Ovary (tissue), 9 donors: ENCODE data around the gene LIMA1. TPM values are rescaled to one million over a fixed set of nuclear protein-coding genes. Genes with fewer than 3 reads are reported as not detected.

ENCODE experiments used
- DNase-seq, 5 donors: peaks; one replicate each; pipeline ENCODE4 v3.0.0-alpha.2; 2019 to 2020
- H3K27ac ChIP-seq, 2 donors: fragments of 200-600 bp; one replicate each; pipeline versions ENCODE4 v1.5.1 to v1.8.0; 2019 to 2022
- H3K27me3 ChIP-seq: fragments of 200-600 bp; one replicate; pipeline ENCODE4 v1.8.0; 2022
- H3K36me3 ChIP-seq: fragments of 200-600 bp; sonication (generic); one replicate; pipeline ENCODE4 v1.5.1; 2019
- H3K4me1 ChIP-seq: one replicate; pipeline ENCODE4 v1.8.1; 2013; ENCODE audit warnings: mild to moderate bottlenecking, moderate library complexity; ENCODE audit not compliant: insufficient read depth
- H3K4me3 ChIP-seq: fragments of 200-600 bp; sonication (generic); one replicate; pipeline ENCODE4 v1.5.1; 2017
- H3K9me3 ChIP-seq, 2 donors: fragments of 200-600 bp in 1 of 2; sonication (generic) in 1 of 2; one replicate each; pipeline versions ENCODE4 v1.5.1 to v1.8.1; 2013 to 2019; ENCODE audit warnings: mild to moderate bottlenecking in 1 of 2, moderate library complexity in 1 of 2
- EP300 ChIP-seq: sonication (generic); formaldehyde crosslinking; IDR thresholded peaks from one replicate; pipeline ENCODE4 v1.6.1; 2017; ENCODE audit warnings: antibody characterized with exemption
- POLR2A ChIP-seq: fragments of 450-650 bp; IDR thresholded peaks from one replicate; pipeline ENCODE4 v1.6.1; 2017; ENCODE audit warnings: antibody characterized with exemption, mild to moderate bottlenecking, moderate library complexity
- WGBS, 3 donors: extraction: QIAGEN DNeasy Blood & Tissue Kit in 1 of 3; methylation state at CpG; one replicate each; pipeline versions ENCODE4 v1.1.5 to v1.1.7; 2013 to 2017; 5-methylcytosine and 5-hydroxymethylcytosine counted together
- intact Hi-C, 4 donors: fragments of 100-400 bp; cut with DNase I; formaldehyde crosslinking; loops; one replicate each; pipeline versions ENCODE4 v1.11.0 to v1.15.1; 2022 to 2023
- polyA plus RNA-seq, 2 donors: library from polyadenylated mRNA; stranded (reverse); fragments of 200-250 nt in 1 of 2; fragments of 350-450 nt in 1 of 2; fragmentation: Illumina TruSeq in 1 of 2; extraction: RNeasy Lipid Tissue Mini Kit (QIAGEN cat#74804) in 1 of 2; gene quantifications; one replicate each; pipeline ENCODE4 v1.2.3, GENCODE V29; 2013 to 2014
- total RNA-seq, 7 donors: library from RNA; depleted of rRNA in 2 of 7; stranded (reverse); fragments of >200 nt in 2 of 7; fragmentation: NEBNext Ultra II Directional in 3 of 7; extraction: Animal tissue kit (Norgen Biotek cat#: 25700) in 3 of 7; gene quantifications; one replicate each; pipeline versions ENCODE4 v1.1.0 to v1.2.4, GENCODE V29; 2016 to 2023
- TF ChIP-seq, protein P1 (sequence below), 3 donors: fragments of 450-650 bp in 2 of 3; fragments of 200-600 bp in 1 of 3; IDR thresholded peaks; one replicate each; pipeline versions ENCODE4 v1.5.1 to v1.8.0; 2016 to 2022; ENCODE audit warnings: antibody characterized with exemption in 3 of 3, mild to moderate bottlenecking in 1 of 3
- donor health status: DM: no; HTN: no; CAD: no; lungs with moderate emphysema.
- donor health status: DM: no; HTN: no; CAD: no.
- donor health status: Bipolar disorder and iron deficiency.
- donor health status: DM: yes; HTN: yes; CAD: no.
- donor health status: DM: no; HTN: no; CAD: no.
- donor health status: DM: yes; HTN: yes; CAD: no.

The LIMA1 gene
- total and polyA plus RNA-seq, 9 donors = 28.0 to 80.0 (median 45.2) TPM

DNA sequence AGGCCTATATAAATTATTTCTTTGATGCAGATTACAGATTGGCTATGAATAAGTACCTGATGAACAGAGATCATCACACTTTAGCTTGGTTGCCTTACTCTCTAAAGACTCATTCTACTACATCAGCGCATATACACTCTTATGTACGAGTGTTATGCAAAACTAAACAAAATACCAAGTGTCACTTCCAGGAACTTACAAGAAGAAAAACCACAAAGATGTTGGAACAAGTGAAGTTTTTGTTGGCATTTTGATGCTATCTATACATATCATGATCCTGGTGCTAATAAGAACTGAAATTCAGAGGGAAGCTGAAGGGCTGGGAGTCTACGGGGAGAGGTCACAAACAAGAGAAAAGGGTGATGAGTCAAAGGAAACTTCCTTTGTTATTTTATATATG, 68.3 kb downstream of the LIMA1 start:
- H3K9me3 ChIP-seq = no peaks in the 10 kb centered on the region
- intact Hi-C loops = no loop called here
- WGBS, 3 donors = 94% methylated on average over 3 of the region's 3 CpGs

DNA sequence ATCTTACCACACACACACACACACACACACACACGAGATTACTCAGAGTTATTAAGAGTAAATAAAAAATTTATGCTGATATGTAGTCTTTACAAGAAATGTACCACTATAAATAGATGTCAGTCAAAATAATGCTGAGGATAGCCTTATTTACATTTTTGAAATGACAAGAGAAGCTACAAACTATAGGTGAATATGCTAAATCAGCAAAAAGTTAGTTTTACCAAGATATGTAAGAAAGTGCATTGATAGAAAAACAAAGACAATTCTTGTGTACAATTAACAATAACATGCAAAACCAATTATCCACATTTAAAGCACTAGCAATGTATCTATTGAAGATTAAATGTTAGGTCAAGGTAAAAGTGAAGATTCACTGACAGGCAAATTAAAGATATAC, 69.3 kb downstream of the LIMA1 start:
- H3K9me3 ChIP-seq = no peaks in the 10 kb centered on the region
- peaks cover 3% of the 10 kb centered on the region for H3K4me1 ChIP-seq
- TF ChIP-seq EP300 (no peak), POLR2A (no peak)
- no peaks in the 10 kb centered on the region for H3K36me3 ChIP-seq
- no peaks in the 10 kb centered on the region for H3K27me3 ChIP-seq
- intact Hi-C loops = no loop called here
- no peak overlapping the region for H3K27ac ChIP-seq
- no peak overlapping the region for H3K4me3 ChIP-seq
- no peak for DNase-seq
- 20 to 40% (median 29%) methylated on average over 1 of the region's 1 CpG for WGBS, 3 donors

More for the DNA sequence above, 68.3 kb downstream of the LIMA1 start:
- TF ChIP-seq, protein P1, sequence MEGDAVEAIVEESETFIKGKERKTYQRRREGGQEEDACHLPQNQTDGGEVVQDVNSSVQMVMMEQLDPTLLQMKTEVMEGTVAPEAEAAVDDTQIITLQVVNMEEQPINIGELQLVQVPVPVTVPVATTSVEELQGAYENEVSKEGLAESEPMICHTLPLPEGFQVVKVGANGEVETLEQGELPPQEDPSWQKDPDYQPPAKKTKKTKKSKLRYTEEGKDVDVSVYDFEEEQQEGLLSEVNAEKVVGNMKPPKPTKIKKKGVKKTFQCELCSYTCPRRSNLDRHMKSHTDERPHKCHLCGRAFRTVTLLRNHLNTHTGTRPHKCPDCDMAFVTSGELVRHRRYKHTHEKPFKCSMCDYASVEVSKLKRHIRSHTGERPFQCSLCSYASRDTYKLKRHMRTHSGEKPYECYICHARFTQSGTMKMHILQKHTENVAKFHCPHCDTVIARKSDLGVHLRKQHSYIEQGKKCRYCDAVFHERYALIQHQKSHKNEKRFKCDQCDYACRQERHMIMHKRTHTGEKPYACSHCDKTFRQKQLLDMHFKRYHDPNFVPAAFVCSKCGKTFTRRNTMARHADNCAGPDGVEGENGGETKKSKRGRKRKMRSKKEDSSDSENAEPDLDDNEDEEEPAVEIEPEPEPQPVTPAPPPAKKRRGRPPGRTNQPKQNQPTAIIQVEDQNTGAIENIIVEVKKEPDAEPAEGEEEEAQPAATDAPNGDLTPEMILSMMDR (IDR thresholded peaks at IDR 0.05) = no peak
- TF ChIP-seq POLR2A = no peak
- TF ChIP-seq EP300 = no peak
- no peak overlapping the region for H3K4me3 ChIP-seq
- H3K27me3 ChIP-seq = no peaks in the 10 kb centered on the region
- peaks cover 6% of the 10 kb centered on the region for H3K4me1 ChIP-seq
- no peaks in the 10 kb centered on the region for H3K36me3 ChIP-seq
- H3K27ac ChIP-seq = no peak overlapping the region
- no peak for DNase-seq

DNA sequence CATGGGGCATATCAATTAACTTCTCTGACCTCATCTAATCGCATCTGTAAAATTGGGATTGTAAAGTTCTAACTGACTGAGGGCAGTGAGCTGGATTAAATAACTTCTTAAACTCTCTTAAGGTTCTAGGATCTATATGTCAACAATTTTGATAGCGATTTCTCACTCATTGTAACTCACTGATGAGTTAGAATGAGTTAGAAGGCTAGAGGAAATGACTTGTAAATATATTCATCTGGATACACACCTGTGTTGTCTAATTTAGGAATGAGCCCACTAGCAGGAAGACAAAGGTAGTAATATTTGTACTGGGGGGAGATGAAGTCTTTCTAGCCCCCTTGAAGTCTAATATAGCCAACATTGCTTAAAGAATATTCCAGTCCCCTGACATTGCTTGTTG, 69.9 kb downstream of the LIMA1 start:
- 89 to 92% (median 90%) methylated on average over 2 of the region's 2 CpGs for WGBS, 3 donors
- TF ChIP-seq POLR2A (no peak), EP300 (no peak)
- TF ChIP-seq, protein P1 (IDR thresholded peaks at IDR 0.05) = no peak
- peaks cover 3% of the 10 kb centered on the region for H3K4me1 ChIP-seq
- no peaks in the 10 kb centered on the region for H3K27me3 ChIP-seq
- no peak overlapping the region for H3K4me3 ChIP-seq
- H3K27ac ChIP-seq = no peak overlapping the region
- H3K9me3 ChIP-seq = no peaks in the 10 kb centered on the region
- H3K36me3 ChIP-seq = no peaks in the 10 kb centered on the region
- intact Hi-C loops = no loop called here
- DNase-seq = no peak

DNA sequence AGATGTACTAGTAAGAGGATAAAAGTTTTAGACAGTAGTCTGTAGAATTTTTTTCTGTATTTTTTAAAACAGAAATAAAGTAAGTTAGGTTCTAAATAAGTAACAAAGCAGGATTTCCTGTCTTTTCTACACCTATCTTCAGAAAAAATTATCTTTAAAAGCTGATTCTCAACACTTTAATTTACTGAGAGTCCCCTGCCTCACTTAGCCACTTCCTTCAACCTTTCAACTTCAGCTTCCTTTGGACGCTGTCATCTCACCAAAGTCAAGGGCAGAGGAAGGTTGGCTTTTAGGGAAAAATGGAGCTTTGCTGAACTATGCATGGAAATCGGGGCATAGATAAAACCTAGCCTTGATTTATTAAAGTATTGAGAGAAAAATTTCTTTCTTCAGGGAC, 71.3 kb downstream of the LIMA1 start:
- Histone ChIP-seq H3K9me3 (no peaks in the 10 kb centered on the region), H3K4me1 (peaks cover 3% of the 10 kb centered on the region), H3K27ac (no peak overlapping the region), H3K4me3 (no peak overlapping the region), H3K36me3 (no peaks in the 10 kb centered on the region), H3K27me3 (no peaks in the 10 kb centered on the region)
- DNase-seq = no peak
- intact Hi-C loops = no loop called here
- no peak for TF ChIP-seq POLR2A
- WGBS, 3 donors = 45 to 57% (median 51%) methylated on average over 2 of the region's 2 CpGs

DNA sequence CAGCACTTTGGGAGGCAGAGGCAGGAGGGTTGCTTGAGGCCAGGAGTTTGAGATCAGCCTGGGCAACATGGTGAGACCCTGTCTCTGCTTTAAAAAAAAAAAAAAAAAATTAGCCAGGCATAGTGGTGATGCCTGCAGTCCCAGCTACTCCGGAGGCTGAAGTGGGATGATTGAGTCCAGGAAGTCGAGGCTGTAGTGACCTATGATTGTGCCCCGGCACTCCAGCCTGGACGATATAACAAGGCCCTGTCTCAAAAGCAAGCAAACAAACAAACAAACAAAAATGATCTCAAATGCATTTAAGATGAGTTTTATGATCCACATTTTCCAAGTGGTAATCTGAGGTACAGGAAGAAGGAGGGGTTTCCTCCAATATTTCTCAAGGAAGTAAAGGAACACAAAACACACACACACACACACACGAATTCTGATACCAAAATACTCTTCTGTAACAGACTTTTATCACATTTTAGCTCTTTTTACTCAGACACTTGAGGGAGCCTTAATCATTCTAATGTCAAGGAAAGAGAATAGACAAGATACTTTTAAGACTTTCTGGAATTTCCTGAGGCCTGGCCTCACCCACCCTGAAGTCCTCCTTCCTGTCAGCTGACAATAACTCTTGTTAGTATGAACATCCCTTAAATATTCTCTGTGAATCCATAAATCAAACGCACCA, 71.8 kb downstream of the LIMA1 start:
- intact Hi-C loops = no loop called here
- Histone ChIP-seq H3K9me3 (no peaks in the 10 kb centered on the region), H3K36me3 (no peaks in the 10 kb centered on the region), H3K4me1 (peaks cover 3% of the 10 kb centered on the region), H3K4me3 (no peak overlapping the region), H3K27me3 (no peaks in the 10 kb centered on the region), H3K27ac (no peak overlapping the region)
- no peak for DNase-seq
- WGBS, 3 donors = 43 to 57% (median 47%) methylated on average over 6 of the region's 6 CpGs
- TF ChIP-seq POLR2A = no peak
- TF ChIP-seq EP300 = no peak
- TF ChIP-seq, protein P1 (IDR thresholded peaks at IDR 0.05) = no peak
